HG03575 (cell line): Measurements from ENCODE around the gene ZNF101.
A peak's percentile ranks its signal among the peaks of the same experiment; 100 is the strongest.
"Not testable (repeated sequence)": the region's sequence is repeated elsewhere in the genome, so short reads cannot be mapped to it uniquely, and the experiment has no call there.

Source experiments
- ATAC-seq: cut with Tn5 transposase; IDR thresholded peaks from one replicate; pipeline ENCODE4 v1.9.1; 2021; ENCODE audit not compliant: unreplicated experiment, insufficient number of reproducible peaks, low FRiP score; ENCODE audit errors: extremely low read depth

The ZNF101 gene

GRCh38 chr19:19656451-19657396 lies 11.9 kb upstream of the ZNF101 start:
- no peak for ATAC-seq

GRCh38 chr19:19657397-19657783 lies 11.2 kb upstream of the ZNF101 start:
- ATAC-seq = no peak

GRCh38 chr19:19659646-19660245 lies 8.9 kb upstream of the ZNF101 start:
- no peak for ATAC-seq

- ATAC-seq = no peak
These were observed 7.4 kb upstream of the ZNF101 start for GRCh38 chr19:19661141-19661674.

GRCh38 chr19:19661675-19662251 lies 6.9 kb upstream of the ZNF101 start:
- no peak for ATAC-seq

GRCh38 chr19:19662344-19662743 lies 6.3 kb upstream of the ZNF101 start:
- no peak for ATAC-seq

GRCh38 chr19:19662871-19663255 lies 5.8 kb upstream of the ZNF101 start:
- no peak for ATAC-seq

- peak; percentile 38 for ATAC-seq
These were observed 5.2 kb upstream of the ZNF101 start, which contains the start of gene ATP13A1 for GRCh38 chr19:19663256-19664120. Gene ATP13A1, minus strand, starts transcription at chr19:19663676. Its CDS starts 10 bp downstream, at chr19:19663666.

- ATAC-seq = not testable (repeated sequence)
These were observed 3.2 kb upstream of the ZNF101 start for GRCh38 chr19:19665420-19665948.

GRCh38 chr19:19670070-19670551 lies 1.5 kb downstream of the ZNF101 start:
- ATAC-seq = no peak

GRCh38 chr19:19672816-19673215 lies 4.2 kb downstream of the ZNF101 start:
- ATAC-seq = no peak

- no peak for ATAC-seq
These were observed 5.7 kb downstream of the ZNF101 start for GRCh38 chr19:19674315-19674714.

- ATAC-seq = no peak
These were observed 8.9 kb downstream of the ZNF101 start for GRCh38 chr19:19677579-19677978.

GRCh38 chr19:19679176-19680073 lies 10.8 kb downstream of the ZNF101 start:
- no peak for ATAC-seq

- not testable (repeated sequence) for ATAC-seq
These were observed 17.5 kb downstream of the ZNF101 start for GRCh38 chr19:19686119-19686518.

GRCh38 chr19:19686580-19686979 lies 17.9 kb downstream of the ZNF101 start:
- no peak for ATAC-seq

- no peak for ATAC-seq
These were observed 18.5 kb downstream of the ZNF101 start for GRCh38 chr19:19687090-19687489.
